Parathyroid adenoma (tissue), 2 donors: ENCODE measurements around the gene CDCP2.

ENCODE experiments used
- H2AFZ ChIP-seq: fragments of 300-600 bp; sonication (generic); one replicate; pipeline ENCODE4 v1.7.0; 2017; ENCODE audit warnings: antibody characterized with exemption, mild to moderate bottlenecking
- H3K27ac ChIP-seq: fragments of 300-600 bp; sonication (generic); one replicate; pipeline ENCODE4 v1.7.0; 2017
- H3K27me3 ChIP-seq: fragments of 300-600 bp; sonication (generic); one replicate; pipeline ENCODE4 v1.7.0; 2017; ENCODE audit warnings: low read length; ENCODE audit not compliant: control insufficient read depth, insufficient read depth
- H3K36me3 ChIP-seq: fragments of 300-600 bp; sonication (generic); one replicate; pipeline ENCODE4 v1.7.0; 2017; ENCODE audit warnings: low read length; ENCODE audit not compliant: control insufficient read depth, insufficient read depth
- H3K4me1 ChIP-seq: fragments of 300-600 bp; sonication (generic); one replicate; pipeline ENCODE4 v1.7.0; 2017; ENCODE audit warnings: control low read depth
- H3K4me2 ChIP-seq: fragments of 300-600 bp; sonication (generic); one replicate; pipeline ENCODE4 v1.7.0; 2017; ENCODE audit warnings: low read length
- H3K4me3 ChIP-seq: fragments of 300-600 bp; sonication (generic); one replicate; pipeline ENCODE4 v1.7.0; 2017; ENCODE audit warnings: low read depth, low read length
- H3K79me2 ChIP-seq: fragments of 300-600 bp; sonication (generic); one replicate; pipeline ENCODE4 v1.7.0; 2017; ENCODE audit warnings: control low read depth
- H3K9ac ChIP-seq: fragments of 300-600 bp; sonication (generic); one replicate; pipeline ENCODE4 v1.7.0; 2017; ENCODE audit warnings: mild to moderate bottlenecking
- H3K9me3 ChIP-seq: fragments of 300-600 bp; sonication (generic); one replicate; pipeline ENCODE4 v1.7.0; 2017; ENCODE audit warnings: low read length; ENCODE audit not compliant: control insufficient read depth
- TF ChIP-seq, protein P1 (sequence below): fragments of 300-600 bp; sonication (generic); IDR thresholded peaks from one replicate; pipeline ENCODE4 v1.7.0; 2017; ENCODE audit warnings: antibody characterized with exemption, mild to moderate bottlenecking
- donor health status: primary hyperparathyroidism.

CDCP2 gene

DNA sequence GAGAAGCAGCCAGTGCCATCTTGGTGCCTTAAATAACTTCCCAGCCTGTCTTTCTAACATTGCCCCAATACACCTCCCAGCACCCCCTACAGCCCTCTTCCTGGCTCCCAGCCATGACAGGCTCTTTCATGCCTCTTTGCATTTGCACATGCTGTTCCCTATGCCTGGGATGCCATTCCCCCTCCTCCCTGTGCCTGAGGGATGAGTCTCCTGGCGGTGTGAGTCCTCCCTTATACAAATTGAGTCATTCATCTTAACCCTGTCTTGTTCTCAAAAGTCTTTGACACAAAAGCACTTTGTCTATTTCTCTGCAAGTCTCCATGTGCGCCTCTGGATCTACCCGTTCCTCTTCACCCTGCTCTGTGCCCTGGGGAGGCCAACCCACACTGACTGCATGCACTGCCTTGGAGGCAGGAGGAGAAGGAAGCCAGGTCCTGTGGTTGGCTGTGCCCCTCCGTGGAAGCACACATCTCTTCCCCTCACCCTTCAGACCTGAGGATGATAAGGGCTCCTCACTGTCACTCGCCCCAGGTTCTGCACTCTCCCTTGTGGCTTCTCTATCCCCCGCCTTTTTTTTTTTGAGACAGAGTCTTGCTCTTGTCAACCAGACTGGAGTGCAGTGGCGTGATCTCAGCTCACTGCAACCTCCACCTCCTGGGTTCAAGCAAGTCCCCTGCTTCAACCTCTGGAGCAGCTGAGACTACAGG lies 25.1 kb downstream of the CDCP2 start:
- no peaks in the 10 kb centered on the region for H3K36me3 ChIP-seq
- TF ChIP-seq, protein P1, sequence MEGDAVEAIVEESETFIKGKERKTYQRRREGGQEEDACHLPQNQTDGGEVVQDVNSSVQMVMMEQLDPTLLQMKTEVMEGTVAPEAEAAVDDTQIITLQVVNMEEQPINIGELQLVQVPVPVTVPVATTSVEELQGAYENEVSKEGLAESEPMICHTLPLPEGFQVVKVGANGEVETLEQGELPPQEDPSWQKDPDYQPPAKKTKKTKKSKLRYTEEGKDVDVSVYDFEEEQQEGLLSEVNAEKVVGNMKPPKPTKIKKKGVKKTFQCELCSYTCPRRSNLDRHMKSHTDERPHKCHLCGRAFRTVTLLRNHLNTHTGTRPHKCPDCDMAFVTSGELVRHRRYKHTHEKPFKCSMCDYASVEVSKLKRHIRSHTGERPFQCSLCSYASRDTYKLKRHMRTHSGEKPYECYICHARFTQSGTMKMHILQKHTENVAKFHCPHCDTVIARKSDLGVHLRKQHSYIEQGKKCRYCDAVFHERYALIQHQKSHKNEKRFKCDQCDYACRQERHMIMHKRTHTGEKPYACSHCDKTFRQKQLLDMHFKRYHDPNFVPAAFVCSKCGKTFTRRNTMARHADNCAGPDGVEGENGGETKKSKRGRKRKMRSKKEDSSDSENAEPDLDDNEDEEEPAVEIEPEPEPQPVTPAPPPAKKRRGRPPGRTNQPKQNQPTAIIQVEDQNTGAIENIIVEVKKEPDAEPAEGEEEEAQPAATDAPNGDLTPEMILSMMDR, result no peak
- H3K27me3 ChIP-seq, result no peaks in the 10 kb centered on the region
- H3K9ac ChIP-seq, result no peak overlapping the region
- no peaks in the 10 kb centered on the region for H3K9me3 ChIP-seq
- H3K4me1 ChIP-seq, result no peaks in the 10 kb centered on the region
- H2AFZ ChIP-seq, result no peak overlapping the region
- H3K4me3 ChIP-seq, result no peak overlapping the region
- no peaks in the 10 kb centered on the region for H3K79me2 ChIP-seq
- no peak overlapping the region for H3K4me2 ChIP-seq
- H3K27ac ChIP-seq, result no peak overlapping the region

DNA sequence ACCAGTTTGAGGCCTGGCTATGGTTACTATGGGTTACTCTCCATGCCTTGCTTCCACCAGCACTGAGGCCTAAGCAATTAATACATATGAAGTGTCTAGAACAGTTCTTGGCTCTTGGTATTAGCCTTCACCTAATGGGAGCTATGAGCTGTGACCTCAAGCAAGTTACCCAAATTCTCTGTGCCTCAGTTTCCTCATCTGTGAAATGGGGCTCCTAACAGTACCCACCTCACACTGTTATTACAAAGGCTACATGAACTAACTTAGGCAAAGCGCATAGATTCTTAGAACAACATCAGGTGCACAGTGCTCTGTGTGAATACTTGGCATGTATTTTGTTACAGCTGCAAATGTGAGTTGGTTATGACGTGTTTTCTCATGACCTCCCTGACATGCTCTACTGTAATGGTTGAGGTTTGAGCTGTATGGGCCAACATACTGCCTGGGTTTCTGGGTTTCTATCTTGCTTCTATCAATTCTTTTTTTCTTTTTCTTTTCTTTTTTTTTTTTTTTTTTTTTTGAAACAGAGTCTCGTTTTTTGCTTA lies 26.5 kb downstream of the CDCP2 start:
- H3K27ac ChIP-seq, result no peak overlapping the region
- H2AFZ ChIP-seq, result no peak overlapping the region
- H3K79me2 ChIP-seq, result no peaks in the 10 kb centered on the region
- H3K9me3 ChIP-seq, result no peaks in the 10 kb centered on the region
- H3K27me3 ChIP-seq, result no peaks in the 10 kb centered on the region
- H3K36me3 ChIP-seq, result no peaks in the 10 kb centered on the region
- no peak overlapping the region for H3K4me3 ChIP-seq
- no peak overlapping the region for H3K4me2 ChIP-seq
- TF ChIP-seq, protein P1, result no peak
- no peak overlapping the region for H3K9ac ChIP-seq
- H3K4me1 ChIP-seq, result no peaks in the 10 kb centered on the region

DNA sequence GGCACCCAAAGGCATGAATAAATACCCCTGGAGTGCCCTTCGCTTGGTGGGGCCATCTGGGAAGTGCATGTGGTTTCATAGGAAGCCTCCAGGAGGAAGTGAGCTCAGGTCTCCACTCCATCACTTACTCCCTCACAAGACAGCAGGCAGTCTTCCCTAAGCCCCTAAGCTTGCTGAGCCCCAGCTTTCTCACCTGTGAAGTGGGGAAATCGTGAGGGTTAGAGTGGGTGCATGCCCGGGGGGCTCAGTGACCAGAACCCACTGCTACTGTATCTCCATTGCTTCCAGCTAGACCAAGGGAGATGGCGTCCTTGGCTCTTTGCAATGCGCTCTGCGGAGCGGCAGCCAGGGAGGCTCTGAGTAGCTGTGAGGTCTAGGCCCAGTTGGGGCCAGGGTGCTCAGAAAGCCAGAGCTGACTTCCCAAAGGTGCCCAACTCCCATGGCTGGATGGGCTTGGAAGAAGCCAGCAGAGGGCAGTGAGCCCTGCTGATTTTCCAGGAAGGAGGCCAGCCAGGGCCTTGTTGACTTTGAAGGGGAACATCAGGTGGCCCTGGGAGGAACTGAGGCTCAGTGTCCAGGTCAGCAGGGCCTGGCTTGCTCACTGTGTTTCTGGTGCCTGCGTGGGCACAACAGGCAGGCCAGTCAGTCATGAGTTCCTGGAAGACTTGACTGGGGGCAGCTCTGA lies 27.3 kb downstream of the CDCP2 start:
- no peaks in the 10 kb centered on the region for H3K36me3 ChIP-seq
- H3K27me3 ChIP-seq, result no peaks in the 10 kb centered on the region
- no peak overlapping the region for H3K4me2 ChIP-seq
- H3K4me1 ChIP-seq, result no peaks in the 10 kb centered on the region
- no peak overlapping the region for H3K9ac ChIP-seq
- no peaks in the 10 kb centered on the region for H3K9me3 ChIP-seq
- no peak overlapping the region for H3K27ac ChIP-seq
- H3K4me3 ChIP-seq, result no peak overlapping the region
- TF ChIP-seq, protein P1, result peak; percentile 5
- H3K79me2 ChIP-seq, result no peaks in the 10 kb centered on the region
- H2AFZ ChIP-seq, result no peak overlapping the region

DNA sequence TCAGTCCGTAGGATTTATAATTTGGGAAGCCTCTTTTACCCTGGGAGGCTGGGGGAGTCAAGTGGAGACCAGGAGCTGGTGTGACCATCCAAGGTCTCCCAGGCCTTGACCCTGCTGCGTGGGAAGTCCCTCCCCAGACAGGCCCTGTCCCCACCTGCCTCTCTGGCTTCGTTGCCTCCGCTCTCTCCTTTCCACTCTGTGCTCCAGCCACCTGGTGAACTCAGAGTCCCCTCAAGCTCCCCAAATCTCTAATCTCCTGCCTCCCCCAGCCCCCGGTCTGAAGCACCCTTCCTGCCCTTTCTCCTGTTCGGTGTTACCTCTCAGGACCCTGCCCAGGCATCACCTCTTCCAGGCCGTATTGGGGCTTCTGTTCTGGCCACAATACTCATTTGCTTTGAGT lies 27.9 kb downstream of the CDCP2 start:
- H3K79me2 ChIP-seq, result no peaks in the 10 kb centered on the region
- no peak overlapping the region for H3K27ac ChIP-seq
- H3K9ac ChIP-seq, result no peak overlapping the region

More for the DNA sequence above, 27.9 kb downstream of the CDCP2 start:
- no peak overlapping the region for H2AFZ ChIP-seq
- no peak overlapping the region for H3K4me3 ChIP-seq
- H3K4me1 ChIP-seq, result no peaks in the 10 kb centered on the region
- TF ChIP-seq, protein P1, result no peak
- H3K36me3 ChIP-seq, result no peaks in the 10 kb centered on the region
- H3K4me2 ChIP-seq, result no peak overlapping the region
- no peaks in the 10 kb centered on the region for H3K27me3 ChIP-seq
- H3K9me3 ChIP-seq, result no peaks in the 10 kb centered on the region
